ENCODE measurements around the gene IL1A. TPM values are rescaled to one million over a fixed set of nuclear protein-coding genes. Genes with fewer than 3 reads are reported as not detected.

The IL1A gene
- total and polyA plus RNA-seq, 9 of the 15 experiments (the other 6 are each of a cell fraction or from before 2014, with no cell fraction given), result 0.03 to 0.27 (median 0.14) TPM; not detected in 2

DNA sequence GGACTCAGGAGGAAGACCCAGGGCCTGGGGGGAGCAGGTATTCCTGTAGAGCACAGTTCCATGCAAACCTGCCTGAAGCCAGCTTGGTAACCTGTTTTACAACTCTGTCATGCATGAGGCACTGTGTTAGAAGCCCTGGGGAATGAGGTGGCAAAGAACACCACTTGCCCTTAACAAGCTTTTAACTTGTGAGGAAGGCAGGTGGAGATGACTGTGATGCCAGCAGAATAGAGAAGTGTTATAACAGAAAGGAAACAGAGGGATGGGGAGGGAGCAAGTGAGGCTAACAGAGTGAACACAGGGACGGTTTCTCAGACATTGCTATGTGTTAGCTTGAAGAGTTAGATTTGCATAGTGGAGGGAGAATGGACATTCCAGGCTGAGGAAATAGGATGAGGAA, 11.5 kb upstream of the IL1A start:
- TF ChIP-seq ZNF224 (CRISPR knock-in tag; IDR thresholded peaks at IDR 0.05) (no peak), MAFK (IDR thresholded peaks at IDR 0.05; ENCODE audit: low read length) (no peak), KLF1 (tag; IDR thresholded peaks at IDR 0.05) (no peak), MECOM (CRISPR knock-in tag; IDR thresholded peaks at IDR 0.05) (no peak), ZNF184 (CRISPR knock-in tag; IDR thresholded peaks at IDR 0.05) (no peak)
- TF ChIP-seq, protein P1, sequence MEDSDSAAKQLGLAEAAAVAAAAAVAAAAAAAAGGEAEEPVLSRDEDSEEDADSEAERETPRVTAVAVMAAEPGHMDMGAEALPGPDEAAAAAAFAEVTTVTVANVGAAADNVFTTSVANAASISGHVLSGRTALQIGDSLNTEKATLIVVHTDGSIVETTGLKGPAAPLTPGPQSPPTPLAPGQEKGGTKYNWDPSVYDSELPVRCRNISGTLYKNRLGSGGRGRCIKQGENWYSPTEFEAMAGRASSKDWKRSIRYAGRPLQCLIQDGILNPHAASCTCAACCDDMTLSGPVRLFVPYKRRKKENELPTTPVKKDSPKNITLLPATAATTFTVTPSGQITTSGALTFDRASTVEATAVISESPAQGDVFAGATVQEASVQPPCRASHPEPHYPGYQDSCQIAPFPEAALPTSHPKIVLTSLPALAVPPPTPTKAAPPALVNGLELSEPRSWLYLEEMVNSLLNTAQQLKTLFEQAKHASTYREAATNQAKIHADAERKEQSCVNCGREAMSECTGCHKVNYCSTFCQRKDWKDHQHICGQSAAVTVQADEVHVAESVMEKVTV (CRISPR knock-in tag; IDR thresholded peaks at IDR 0.05), result no peak
- TF ChIP-seq, protein P2, sequence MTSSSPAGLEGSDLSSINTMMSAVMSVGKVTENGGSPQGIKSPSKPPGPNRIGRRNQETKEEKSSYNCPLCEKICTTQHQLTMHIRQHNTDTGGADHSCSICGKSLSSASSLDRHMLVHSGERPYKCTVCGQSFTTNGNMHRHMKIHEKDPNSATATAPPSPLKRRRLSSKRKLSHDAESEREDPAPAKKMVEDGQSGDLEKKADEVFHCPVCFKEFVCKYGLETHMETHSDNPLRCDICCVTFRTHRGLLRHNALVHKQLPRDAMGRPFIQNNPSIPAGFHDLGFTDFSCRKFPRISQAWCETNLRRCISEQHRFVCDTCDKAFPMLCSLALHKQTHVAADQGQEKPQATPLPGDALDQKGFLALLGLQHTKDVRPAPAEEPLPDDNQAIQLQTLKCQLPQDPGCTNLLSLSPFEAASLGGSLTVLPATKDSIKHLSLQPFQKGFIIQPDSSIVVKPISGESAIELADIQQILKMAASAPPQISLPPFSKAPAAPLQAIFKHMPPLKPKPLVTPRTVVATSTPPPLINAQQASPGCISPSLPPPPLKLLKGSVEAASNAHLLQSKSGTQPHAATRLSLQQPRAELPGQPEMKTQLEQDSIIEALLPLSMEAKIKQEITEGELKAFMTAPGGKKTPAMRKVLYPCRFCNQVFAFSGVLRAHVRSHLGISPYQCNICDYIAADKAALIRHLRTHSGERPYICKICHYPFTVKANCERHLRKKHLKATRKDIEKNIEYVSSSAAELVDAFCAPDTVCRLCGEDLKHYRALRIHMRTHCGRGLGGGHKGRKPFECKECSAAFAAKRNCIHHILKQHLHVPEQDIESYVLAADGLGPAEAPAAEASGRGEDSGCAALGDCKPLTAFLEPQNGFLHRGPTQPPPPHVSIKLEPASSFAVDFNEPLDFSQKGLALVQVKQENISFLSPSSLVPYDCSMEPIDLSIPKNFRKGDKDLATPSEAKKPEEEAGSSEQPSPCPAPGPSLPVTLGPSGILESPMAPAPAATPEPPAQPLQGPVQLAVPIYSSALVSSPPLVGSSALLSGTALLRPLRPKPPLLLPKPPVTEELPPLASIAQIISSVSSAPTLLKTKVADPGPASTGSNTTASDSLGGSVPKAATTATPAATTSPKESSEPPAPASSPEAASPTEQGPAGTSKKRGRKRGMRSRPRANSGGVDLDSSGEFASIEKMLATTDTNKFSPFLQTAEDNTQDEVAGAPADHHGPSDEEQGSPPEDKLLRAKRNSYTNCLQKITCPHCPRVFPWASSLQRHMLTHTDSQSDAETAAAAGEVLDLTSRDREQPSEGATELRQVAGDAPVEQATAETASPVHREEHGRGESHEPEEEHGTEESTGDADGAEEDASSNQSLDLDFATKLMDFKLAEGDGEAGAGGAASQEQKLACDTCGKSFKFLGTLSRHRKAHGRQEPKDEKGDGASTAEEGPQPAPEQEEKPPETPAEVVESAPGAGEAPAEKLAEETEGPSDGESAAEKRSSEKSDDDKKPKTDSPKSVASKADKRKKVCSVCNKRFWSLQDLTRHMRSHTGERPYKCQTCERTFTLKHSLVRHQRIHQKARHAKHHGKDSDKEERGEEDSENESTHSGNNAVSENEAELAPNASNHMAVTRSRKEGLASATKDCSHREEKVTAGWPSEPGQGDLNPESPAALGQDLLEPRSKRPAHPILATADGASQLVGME (CRISPR knock-in tag; IDR thresholded peaks at IDR 0.05), result no peak
- WGBS (ENCODE audit: insufficient coverage, low coverage, missing lambda C conversion rate), result 58% methylated on average over 1 of the region's 1 CpG
- no peak overlapping the region for H3K4me2 ChIP-seq (ENCODE audit: insufficient read depth, low read length)
- intact Hi-C loops (cut with micrococcal nuclease) (loop anchor here (2.0 kb wide), 1 partner anchor 31 kb away; the partner anchor contains the start of gene CKAP2L), in situ Hi-C loops (cut with MboI) (no loop called here)
- POLR2A ChIA-PET, result no interaction called here
- ATAC-seq (no peak), DNase-seq (ENCODE audit: extremely low read depth in 1 of 4, low spot score in 3 of 4) (no peak), FAIRE-seq (no peak)
- BruUV-seq (replicated peaks), result no TSS peak
- no peak overlapping the region for H3K9ac ChIP-seq (ENCODE audit: insufficient read depth in 1 of 2, low read depth in 2 of 2, low read length in 2 of 2)
- H3K79me2 ChIP-seq (ENCODE audit: control insufficient read depth, insufficient read depth, low read length), result no peaks in the 10 kb centered on the region
- 0 out of 2 replicates have a peak, but pooled peaks cover 4% of the 10 kb centered on the region for H3K9me3 ChIP-seq (replicated peaks; ENCODE audit: control insufficient read depth, insufficient read depth, low read depth, low read length)
- no peaks in the 10 kb centered on the region for H3K27me3 ChIP-seq (ENCODE audit: control insufficient read depth in 2 of 2, insufficient read depth in 2 of 2, low read length in 2 of 2)
- H3K27ac ChIP-seq (ENCODE audit: extremely low read depth, low read depth, low read length), result no peak overlapping the region
- peaks cover 3 to 24% of the 10 kb centered on the region in 2 experiments for H3K4me1 ChIP-seq (replicated peaks in 1 of 2; ENCODE audit: control insufficient read depth in 2 of 2, insufficient read depth in 2 of 2, low read length in 2 of 2)
- no peaks in the 10 kb centered on the region for H4K20me1 ChIP-seq (replicated peaks; ENCODE audit: control insufficient read depth, insufficient read depth, low read length)
- CTCF ChIA-PET (ENCODE audit: low intra/inter-chr PET ratio), result no interaction called here
- no peaks in the 10 kb centered on the region for H3K36me3 ChIP-seq (ENCODE audit: control insufficient read depth, insufficient read depth, low read length)
- H2AFZ ChIP-seq (ENCODE audit: low read depth, low read length), result 0 out of 2 replicates have a peak overlapping the region, but pooled peaks have one; percentile 36
- H3K9me1 ChIP-seq (ENCODE audit: control insufficient read depth, insufficient read depth, low read length), result no peaks in the 10 kb centered on the region
- no peak overlapping the region for H3K4me3 ChIP-seq

Data from K562 (cell line).